DOHH2 (cell line): Measurements from ENCODE around the gene EVL.

Experiments used
- EZH2phosphoT487 ChIP-seq: fragments of 200-600 bp; sonication (generic); IDR thresholded peaks from 2 replicates; pipeline ENCODE4 v1.6.1; 2017; ENCODE audit warnings: borderline replicate concordance, mild to moderate bottlenecking, antibody characterized with exemption, low read length, moderate library complexity, mixed read lengths
- TF ChIP-seq, protein P1 (sequence below): fragments of 200-600 bp; sonication (generic); IDR thresholded peaks from one replicate; pipeline ENCODE4 v1.5.1; 2014; ENCODE audit warnings: antibody characterized with exemption, mild to moderate bottlenecking, low read depth, low read length; ENCODE audit not compliant: poor library complexity, severe bottlenecking

DNA sequence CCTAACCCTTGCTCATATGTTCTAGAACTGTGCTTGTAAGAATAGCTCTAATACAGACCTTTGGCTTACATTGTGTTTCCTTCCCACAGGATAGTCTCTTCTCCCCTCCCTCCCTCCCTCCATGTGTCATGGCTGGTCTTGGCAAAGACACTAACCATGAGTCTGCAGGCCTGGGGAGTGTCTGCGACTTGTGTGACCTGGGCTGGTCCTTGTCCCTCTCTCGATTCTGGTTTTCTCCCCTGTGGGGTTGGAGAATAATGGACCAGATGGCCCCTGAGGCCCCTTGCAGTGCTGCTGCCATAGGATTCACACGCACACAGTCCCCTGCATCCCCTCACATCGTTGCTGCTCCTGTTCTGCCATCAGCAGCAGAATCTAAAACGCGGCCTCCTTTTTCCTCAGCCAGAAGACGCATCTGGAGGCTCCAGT, 64.0 kb downstream of the EVL start:
- TF ChIP-seq, protein P1, sequence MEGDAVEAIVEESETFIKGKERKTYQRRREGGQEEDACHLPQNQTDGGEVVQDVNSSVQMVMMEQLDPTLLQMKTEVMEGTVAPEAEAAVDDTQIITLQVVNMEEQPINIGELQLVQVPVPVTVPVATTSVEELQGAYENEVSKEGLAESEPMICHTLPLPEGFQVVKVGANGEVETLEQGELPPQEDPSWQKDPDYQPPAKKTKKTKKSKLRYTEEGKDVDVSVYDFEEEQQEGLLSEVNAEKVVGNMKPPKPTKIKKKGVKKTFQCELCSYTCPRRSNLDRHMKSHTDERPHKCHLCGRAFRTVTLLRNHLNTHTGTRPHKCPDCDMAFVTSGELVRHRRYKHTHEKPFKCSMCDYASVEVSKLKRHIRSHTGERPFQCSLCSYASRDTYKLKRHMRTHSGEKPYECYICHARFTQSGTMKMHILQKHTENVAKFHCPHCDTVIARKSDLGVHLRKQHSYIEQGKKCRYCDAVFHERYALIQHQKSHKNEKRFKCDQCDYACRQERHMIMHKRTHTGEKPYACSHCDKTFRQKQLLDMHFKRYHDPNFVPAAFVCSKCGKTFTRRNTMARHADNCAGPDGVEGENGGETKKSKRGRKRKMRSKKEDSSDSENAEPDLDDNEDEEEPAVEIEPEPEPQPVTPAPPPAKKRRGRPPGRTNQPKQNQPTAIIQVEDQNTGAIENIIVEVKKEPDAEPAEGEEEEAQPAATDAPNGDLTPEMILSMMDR: no peak
- TF ChIP-seq EZH2phosphoT487: no peak
